BE2C (cell line): ENCODE data around the gene POC1B.

ENCODE experiments used
- DNase-seq: peaks from one replicate; pipeline ENCODE4 v3.0.0-alpha.2; 2020
- H3K27me3 ChIP-seq: fragments of 250-450 bp; sonication (Bioruptor Pico); 2 replicates; pipeline ENCODE4 v1.5.1; 2020; ENCODE audit warnings: mild to moderate bottlenecking
- H3K36me3 ChIP-seq: fragments of 250-450 bp; sonication (Bioruptor Pico); 2 replicates; pipeline ENCODE4 v1.5.1; 2020; ENCODE audit warnings: mild to moderate bottlenecking
- H3K4me1 ChIP-seq: fragments of 250-450 bp; sonication (Bioruptor Pico); 2 replicates; pipeline ENCODE4 v1.5.1; 2020
- H3K4me3 ChIP-seq: 2 replicates; pipeline ENCODE4 v1.5.1; 2011; ENCODE audit warnings: low read depth, low read length
- H3K9me3 ChIP-seq: fragments of 250-450 bp; sonication (Bioruptor Pico); 2 replicates; pipeline ENCODE4 v1.5.1; 2020
- CTCF ChIP-seq: IDR thresholded peaks from 2 replicates; pipeline ENCODE4 v1.5.1; 2012; ENCODE audit warnings: mild to moderate bottlenecking, low read depth, low read length

Gene POC1B

GRCh38 chr12:89484470-89484869, 41.4 kb downstream of the POC1B start:
- DNase-seq = no peak
- no peak for TF ChIP-seq CTCF
- H3K4me3 ChIP-seq = no peak overlapping the region
- no peaks in the 10 kb centered on the region for H3K4me1 ChIP-seq
- no peaks in the 10 kb centered on the region for H3K36me3 ChIP-seq
- H3K9me3 ChIP-seq = no peaks in the 10 kb centered on the region
- H3K27me3 ChIP-seq = no peaks in the 10 kb centered on the region

GRCh38 chr12:89481213-89481914, 44.5 kb downstream of the POC1B start:
- no peak overlapping the region for H3K4me3 ChIP-seq
- H3K27me3 ChIP-seq = no peaks in the 10 kb centered on the region
- no peak for TF ChIP-seq CTCF
- H3K9me3 ChIP-seq = no peaks in the 10 kb centered on the region
- no peaks in the 10 kb centered on the region for H3K4me1 ChIP-seq
- H3K36me3 ChIP-seq = no peaks in the 10 kb centered on the region
- DNase-seq = no peak

GRCh38 chr12:89479982-89480381, 45.9 kb downstream of the POC1B start:
- no peak for TF ChIP-seq CTCF
- no peak overlapping the region for H3K4me3 ChIP-seq
- H3K4me1 ChIP-seq = no peaks in the 10 kb centered on the region
- no peaks in the 10 kb centered on the region for H3K9me3 ChIP-seq
- H3K27me3 ChIP-seq = no peaks in the 10 kb centered on the region
- H3K36me3 ChIP-seq = no peaks in the 10 kb centered on the region
- DNase-seq = no peak

- Histone ChIP-seq H3K4me3 (no peak overlapping the region), H3K4me1 (no peaks in the 10 kb centered on the region), H3K36me3 (no peaks in the 10 kb centered on the region), H3K27me3 (no peaks in the 10 kb centered on the region), H3K9me3 (no peaks in the 10 kb centered on the region)
- DNase-seq = no peak
- no peak for TF ChIP-seq CTCF
These were observed 48.1 kb downstream of the POC1B start for GRCh38 chr12:89477633-89478279.

- no peak for TF ChIP-seq CTCF
- Histone ChIP-seq H3K4me3 (no peak overlapping the region), H3K27me3 (no peaks in the 10 kb centered on the region), H3K4me1 (no peaks in the 10 kb centered on the region), H3K36me3 (no peaks in the 10 kb centered on the region), H3K9me3 (no peaks in the 10 kb centered on the region)
- no peak for DNase-seq
These were observed 48.8 kb downstream of the POC1B start for GRCh38 chr12:89476904-89477595.

- no peak for DNase-seq
- Histone ChIP-seq H3K27me3 (no peaks in the 10 kb centered on the region), H3K9me3 (no peaks in the 10 kb centered on the region), H3K36me3 (no peaks in the 10 kb centered on the region), H3K4me3 (no peak overlapping the region), H3K4me1 (no peaks in the 10 kb centered on the region)
- TF ChIP-seq CTCF = no peak
These were observed 49.6 kb downstream of the POC1B start for GRCh38 chr12:89476232-89476631.
